ENCODE data around the gene OCLN.
A peak's percentile ranks its signal among the peaks of the same experiment; 100 is the strongest.

OCLN gene

GRCh38 chr5:69497006-69497520 is 4.5 kb downstream of the OCLN start:
- no peak overlapping the region for H3K27ac ChIP-seq (ENCODE audit: low read length)
- H3K79me2 ChIP-seq (ENCODE audit: low read length), result no peaks in the 10 kb centered on the region
- H3K36me3 ChIP-seq (replicated peaks; ENCODE audit: low read depth, low read length), result no peaks in the 10 kb centered on the region
- H3K9me3 ChIP-seq (ENCODE audit: insufficient read depth, low read length), result no peaks in the 10 kb centered on the region
- H3K4me2 ChIP-seq (ENCODE audit: low read length), result no peak overlapping the region
- TF ChIP-seq CTCF (IDR thresholded peaks at IDR 0.05; ENCODE audit: low read depth, low read length) (no peak), EZH2phosphoT487 (IDR thresholded peaks at IDR 0.05; ENCODE audit: low read depth) (no peak)
- H3K4me3 ChIP-seq (ENCODE audit: low read length), result no peak overlapping the region
- no peaks in the 10 kb centered on the region for H3K4me1 ChIP-seq (ENCODE audit: low read length)
- H3K27me3 ChIP-seq (ENCODE audit: low read depth, low read length), result no peaks in the 10 kb centered on the region
- H4K20me1 ChIP-seq (ENCODE audit: insufficient read depth, low read length), result no peaks in the 10 kb centered on the region
- H3K9ac ChIP-seq (ENCODE audit: low read length), result no peak overlapping the region
- no peak overlapping the region for H2AFZ ChIP-seq (ENCODE audit: low read depth, low read length)

- Histone ChIP-seq H3K36me3 (replicated peaks; ENCODE audit: low read depth, low read length) (no peaks in the 10 kb centered on the region), H4K20me1 (ENCODE audit: insufficient read depth, low read length) (no peaks in the 10 kb centered on the region), H3K27ac (ENCODE audit: low read length) (no peak overlapping the region)
Observed at GRCh38 chr5:69498384-69498783, 5.8 kb downstream of the OCLN start.

GRCh38 chr5:69502367-69502766 is 9.8 kb downstream of the OCLN start:
- H3K27ac ChIP-seq (ENCODE audit: low read length), result no peak overlapping the region
- no peak for TF ChIP-seq CTCF (IDR thresholded peaks at IDR 0.05; ENCODE audit: low read depth, low read length)
- TF ChIP-seq EZH2phosphoT487 (IDR thresholded peaks at IDR 0.05; ENCODE audit: low read depth), result no peak
- no peaks in the 10 kb centered on the region for H3K79me2 ChIP-seq (ENCODE audit: low read length)
- no peak overlapping the region for H3K4me3 ChIP-seq (ENCODE audit: low read length)
- no peaks in the 10 kb centered on the region for H4K20me1 ChIP-seq (ENCODE audit: insufficient read depth, low read length)
- 0 out of 2 replicates have a peak overlapping the region, but pooled peaks have one; percentile 41 for H2AFZ ChIP-seq (ENCODE audit: low read depth, low read length)
- peak overlapping the region; percentile 47; the same call in 1 of the 2 replicates for H3K4me2 ChIP-seq (ENCODE audit: low read length)
- peaks cover 9% of the 10 kb centered on the region for H3K4me1 ChIP-seq (ENCODE audit: low read length)
- H3K9me3 ChIP-seq (ENCODE audit: insufficient read depth, low read length), result no peaks in the 10 kb centered on the region
- no peak overlapping the region for H3K9ac ChIP-seq (ENCODE audit: low read length)
- no peaks in the 10 kb centered on the region for H3K36me3 ChIP-seq (replicated peaks; ENCODE audit: low read depth, low read length)
- H3K27me3 ChIP-seq (ENCODE audit: low read depth, low read length), result no peaks in the 10 kb centered on the region

More at GRCh38 chr5:69498384-69498783, 5.8 kb downstream of the OCLN start:
- H3K4me2 ChIP-seq (ENCODE audit: low read length), result no peak overlapping the region
- H3K4me3 ChIP-seq (ENCODE audit: low read length), result no peak overlapping the region
- no peaks in the 10 kb centered on the region for H3K79me2 ChIP-seq (ENCODE audit: low read length)
- no peaks in the 10 kb centered on the region for H3K27me3 ChIP-seq (ENCODE audit: low read depth, low read length)
- TF ChIP-seq CTCF (IDR thresholded peaks at IDR 0.05; ENCODE audit: low read depth, low read length), result no peak
- no peak for TF ChIP-seq EZH2phosphoT487 (IDR thresholded peaks at IDR 0.05; ENCODE audit: low read depth)
- peaks cover 9% of the 10 kb centered on the region for H3K4me1 ChIP-seq (ENCODE audit: low read length)
- no peak overlapping the region for H2AFZ ChIP-seq (ENCODE audit: low read depth, low read length)
- H3K9me3 ChIP-seq (ENCODE audit: insufficient read depth, low read length), result no peaks in the 10 kb centered on the region
- no peak overlapping the region for H3K9ac ChIP-seq (ENCODE audit: low read length)

DNA sequence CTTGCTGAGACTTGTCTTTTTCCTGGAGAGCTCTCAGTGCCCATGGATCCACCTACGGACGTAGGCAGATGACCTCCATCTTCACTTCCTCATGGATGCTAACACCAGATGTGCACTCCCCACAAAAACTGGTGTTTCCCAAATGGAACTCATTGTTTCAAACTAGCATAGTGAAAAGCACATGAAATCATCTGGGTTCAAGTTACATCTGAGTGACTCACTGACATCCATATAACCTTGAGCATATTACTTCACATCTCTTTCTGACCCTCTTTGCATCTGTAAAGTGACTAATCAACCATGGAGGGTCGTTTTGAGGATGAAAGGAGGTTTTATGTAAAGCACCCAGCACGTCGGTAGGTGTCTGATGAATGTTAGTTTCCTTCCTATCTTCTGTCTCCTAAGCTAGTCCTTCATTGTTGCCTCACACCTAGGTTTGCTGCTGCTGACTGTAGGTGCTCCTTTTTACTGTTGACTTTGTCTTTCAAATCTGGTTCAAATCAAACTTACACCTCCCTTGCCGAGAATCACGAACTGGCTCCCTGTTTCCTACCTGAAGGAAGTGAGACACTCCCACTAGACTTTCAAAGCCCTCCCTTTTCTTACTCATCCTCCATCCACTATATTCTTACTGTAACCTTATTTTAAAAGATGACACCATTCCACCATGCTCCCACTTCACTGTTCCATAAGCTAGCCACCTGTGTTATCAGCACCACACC is 10.3 kb downstream of the OCLN start:
- H3K9ac ChIP-seq (ENCODE audit: low read length), result no peak overlapping the region

More for the DNA sequence above, 10.3 kb downstream of the OCLN start:
- TF ChIP-seq EZH2phosphoT487 (IDR thresholded peaks at IDR 0.05; ENCODE audit: low read depth) (no peak), CTCF (IDR thresholded peaks at IDR 0.05; ENCODE audit: low read depth, low read length) (no peak)
- peaks cover 9% of the 10 kb centered on the region for H3K4me1 ChIP-seq (ENCODE audit: low read length)
- H3K9me3 ChIP-seq (ENCODE audit: insufficient read depth, low read length), result no peaks in the 10 kb centered on the region
- H3K79me2 ChIP-seq (ENCODE audit: low read length), result no peaks in the 10 kb centered on the region
- H4K20me1 ChIP-seq (ENCODE audit: insufficient read depth, low read length), result no peaks in the 10 kb centered on the region
- H3K4me3 ChIP-seq (ENCODE audit: low read length), result peak overlapping the region; percentile 21
- no peaks in the 10 kb centered on the region for H3K27me3 ChIP-seq (ENCODE audit: low read depth, low read length)
- no peaks in the 10 kb centered on the region for H3K36me3 ChIP-seq (replicated peaks; ENCODE audit: low read depth, low read length)
- H3K4me2 ChIP-seq (ENCODE audit: low read length), result peak overlapping the region; percentile 47
- peak overlapping the region; percentile 41 for H2AFZ ChIP-seq (ENCODE audit: low read depth, low read length)
- H3K27ac ChIP-seq (ENCODE audit: low read length), result no peak overlapping the region
